ENCODE results near the gene TUSC2.

DNA sequence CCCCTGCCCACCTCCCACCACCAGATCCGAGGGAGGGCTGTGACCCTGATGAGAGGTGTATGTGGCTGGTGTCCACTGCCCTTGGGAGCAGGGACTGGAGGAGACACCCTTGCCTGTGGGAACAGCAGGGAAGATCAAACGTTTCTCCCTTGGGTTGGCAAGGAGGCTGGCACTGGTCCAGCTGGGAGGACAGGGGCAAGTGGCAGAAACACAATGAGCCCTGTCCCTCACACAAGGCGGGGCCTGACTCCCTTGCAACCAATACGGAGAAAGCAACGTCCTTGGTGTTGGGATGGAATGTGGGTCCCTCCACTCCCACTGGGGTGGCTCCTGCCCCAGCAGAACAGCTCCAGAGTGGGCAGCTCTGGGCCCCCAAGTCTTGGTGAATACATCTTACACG lies 10.7 kb downstream of the TUSC2 start:
- TF ChIP-seq, protein P1, sequence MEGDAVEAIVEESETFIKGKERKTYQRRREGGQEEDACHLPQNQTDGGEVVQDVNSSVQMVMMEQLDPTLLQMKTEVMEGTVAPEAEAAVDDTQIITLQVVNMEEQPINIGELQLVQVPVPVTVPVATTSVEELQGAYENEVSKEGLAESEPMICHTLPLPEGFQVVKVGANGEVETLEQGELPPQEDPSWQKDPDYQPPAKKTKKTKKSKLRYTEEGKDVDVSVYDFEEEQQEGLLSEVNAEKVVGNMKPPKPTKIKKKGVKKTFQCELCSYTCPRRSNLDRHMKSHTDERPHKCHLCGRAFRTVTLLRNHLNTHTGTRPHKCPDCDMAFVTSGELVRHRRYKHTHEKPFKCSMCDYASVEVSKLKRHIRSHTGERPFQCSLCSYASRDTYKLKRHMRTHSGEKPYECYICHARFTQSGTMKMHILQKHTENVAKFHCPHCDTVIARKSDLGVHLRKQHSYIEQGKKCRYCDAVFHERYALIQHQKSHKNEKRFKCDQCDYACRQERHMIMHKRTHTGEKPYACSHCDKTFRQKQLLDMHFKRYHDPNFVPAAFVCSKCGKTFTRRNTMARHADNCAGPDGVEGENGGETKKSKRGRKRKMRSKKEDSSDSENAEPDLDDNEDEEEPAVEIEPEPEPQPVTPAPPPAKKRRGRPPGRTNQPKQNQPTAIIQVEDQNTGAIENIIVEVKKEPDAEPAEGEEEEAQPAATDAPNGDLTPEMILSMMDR (conservative IDR thresholded peaks at IDR 0.05; ENCODE audit: low read depth, low read length): no peak
- no peak for TF ChIP-seq EZH2 (IDR thresholded peaks at IDR 0.05; ENCODE audit: borderline replicate concordance, low read depth, low read length, poor library complexity, severe bottlenecking)
